ENCODE results near the gene KCTD13. TPM values are rescaled to one million over a fixed set of nuclear protein-coding genes. Genes with fewer than 3 reads are reported as not detected.
A peak's percentile ranks its signal among the peaks of the same experiment; 100 is the strongest.

Gene KCTD13
- total RNA-seq, 1 experiment from 2014 or later = 40.7 TPM

DNA sequence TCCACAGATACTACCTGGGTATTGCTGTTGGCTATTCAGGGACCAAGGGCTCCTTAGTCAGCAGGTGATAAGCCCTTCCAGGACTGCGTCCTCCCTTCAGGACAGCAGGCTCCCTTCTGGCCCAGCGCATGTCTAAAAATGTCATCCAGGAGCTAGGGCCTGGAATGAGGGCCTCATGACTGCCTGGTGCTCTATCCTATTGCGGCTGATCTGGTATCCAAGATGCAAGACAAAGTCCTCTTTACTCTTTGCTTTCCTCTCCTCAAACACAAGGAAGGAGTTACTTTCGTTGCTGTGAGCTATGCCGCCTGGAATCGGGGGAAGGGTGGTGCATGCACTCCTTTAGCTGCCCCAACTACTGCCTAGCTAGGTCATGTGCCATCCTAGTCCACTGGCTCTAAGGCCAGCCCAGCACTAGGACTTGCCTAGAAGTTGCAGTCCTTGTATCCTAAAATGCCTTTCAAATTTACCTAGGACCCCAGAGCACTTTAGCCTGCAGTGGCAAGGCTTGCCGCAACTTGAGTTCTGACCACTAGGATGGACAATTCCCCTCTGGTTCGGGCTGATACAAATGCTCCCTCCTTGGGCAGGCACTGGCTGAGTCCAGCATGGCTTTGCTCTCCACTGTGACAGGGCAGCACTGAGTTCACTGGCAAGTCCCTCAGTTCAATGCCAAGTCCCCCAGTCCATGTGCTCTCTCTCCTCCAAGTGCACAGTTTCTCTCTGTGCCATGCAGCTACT is 25.8 kb upstream of the KCTD13 start:
- H3K9me2 ChIP-seq (ENCODE audit: insufficient read depth) = no peaks in the 10 kb centered on the region
- no peak overlapping the region for H3K27ac ChIP-seq (ENCODE audit: low read depth, low read length)
- H4K20me1 ChIP-seq (ENCODE audit: insufficient read depth) = no peaks in the 10 kb centered on the region
- BruUV-seq (replicated peaks) = no TSS peak
- no peaks in the 10 kb centered on the region for H3K27me3 ChIP-seq (ENCODE audit: insufficient read depth, low read length)
- no peak overlapping the region for H3K9ac ChIP-seq (ENCODE audit: low read length)
- ATAC-seq (peak; percentile 66), DNase-seq (ENCODE audit: low read depth, low spot score) (no peak)
- POLR2A ChIA-PET = no interaction called here
- H3K36me3 ChIP-seq (ENCODE audit: control insufficient read depth in 1 of 2, insufficient read depth in 2 of 2, low read length in 2 of 2) = no peaks in the 10 kb centered on the region
- H3K4me2 ChIP-seq (ENCODE audit: low read length) = no peak overlapping the region
- H3K4me3 ChIP-seq (replicated peaks in 1 of 2; ENCODE audit: low read depth in 1 of 2, low read length in 2 of 2) = no peak overlapping the region
- CTCF ChIA-PET = no interaction called here
- TF ChIP-seq, protein P1, sequence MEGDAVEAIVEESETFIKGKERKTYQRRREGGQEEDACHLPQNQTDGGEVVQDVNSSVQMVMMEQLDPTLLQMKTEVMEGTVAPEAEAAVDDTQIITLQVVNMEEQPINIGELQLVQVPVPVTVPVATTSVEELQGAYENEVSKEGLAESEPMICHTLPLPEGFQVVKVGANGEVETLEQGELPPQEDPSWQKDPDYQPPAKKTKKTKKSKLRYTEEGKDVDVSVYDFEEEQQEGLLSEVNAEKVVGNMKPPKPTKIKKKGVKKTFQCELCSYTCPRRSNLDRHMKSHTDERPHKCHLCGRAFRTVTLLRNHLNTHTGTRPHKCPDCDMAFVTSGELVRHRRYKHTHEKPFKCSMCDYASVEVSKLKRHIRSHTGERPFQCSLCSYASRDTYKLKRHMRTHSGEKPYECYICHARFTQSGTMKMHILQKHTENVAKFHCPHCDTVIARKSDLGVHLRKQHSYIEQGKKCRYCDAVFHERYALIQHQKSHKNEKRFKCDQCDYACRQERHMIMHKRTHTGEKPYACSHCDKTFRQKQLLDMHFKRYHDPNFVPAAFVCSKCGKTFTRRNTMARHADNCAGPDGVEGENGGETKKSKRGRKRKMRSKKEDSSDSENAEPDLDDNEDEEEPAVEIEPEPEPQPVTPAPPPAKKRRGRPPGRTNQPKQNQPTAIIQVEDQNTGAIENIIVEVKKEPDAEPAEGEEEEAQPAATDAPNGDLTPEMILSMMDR (IDR thresholded peaks at IDR 0.05 in 2 of 3, conservative IDR thresholded peaks at IDR 0.05 in 1 of 3; ENCODE audit: borderline replicate concordance in 1 of 3, insufficient read depth in 1 of 3, low read depth in 2 of 3, low read length in 2 of 3) = peak in 2 of 3 experiments; percentile 34 to 35; a peak in 2 of 6 replicates
- TF ChIP-seq EGR1 (IDR thresholded peaks at IDR 0.05; ENCODE audit: low read depth) = no peak
- H3K9me3 ChIP-seq (ENCODE audit: control insufficient read depth in 1 of 2, insufficient read depth in 1 of 2, low read depth in 1 of 2, low read length in 2 of 2) = no peaks in the 10 kb centered on the region
- RAD21 ChIA-PET (ENCODE audit: low non-redundant PET in 1 of 2, low total read pairs in 2 of 2, uncharacterized antibody in 2 of 2, unreplicated experiment in 2 of 2) = no interaction called here
- intact Hi-C loops (cut with micrococcal nuclease) = no loop called here
- no peaks in the 10 kb centered on the region for H3K79me2 ChIP-seq (ENCODE audit: insufficient read depth, low read length)
- H3K4me1 ChIP-seq (ENCODE audit: control insufficient read depth in 1 of 2, insufficient read depth in 2 of 2, low read length in 2 of 2) = no peaks in the 10 kb centered on the region
- no peak overlapping the region for H2AFZ ChIP-seq (ENCODE audit: low read depth, low read length, poor library complexity, severe bottlenecking)

DNA sequence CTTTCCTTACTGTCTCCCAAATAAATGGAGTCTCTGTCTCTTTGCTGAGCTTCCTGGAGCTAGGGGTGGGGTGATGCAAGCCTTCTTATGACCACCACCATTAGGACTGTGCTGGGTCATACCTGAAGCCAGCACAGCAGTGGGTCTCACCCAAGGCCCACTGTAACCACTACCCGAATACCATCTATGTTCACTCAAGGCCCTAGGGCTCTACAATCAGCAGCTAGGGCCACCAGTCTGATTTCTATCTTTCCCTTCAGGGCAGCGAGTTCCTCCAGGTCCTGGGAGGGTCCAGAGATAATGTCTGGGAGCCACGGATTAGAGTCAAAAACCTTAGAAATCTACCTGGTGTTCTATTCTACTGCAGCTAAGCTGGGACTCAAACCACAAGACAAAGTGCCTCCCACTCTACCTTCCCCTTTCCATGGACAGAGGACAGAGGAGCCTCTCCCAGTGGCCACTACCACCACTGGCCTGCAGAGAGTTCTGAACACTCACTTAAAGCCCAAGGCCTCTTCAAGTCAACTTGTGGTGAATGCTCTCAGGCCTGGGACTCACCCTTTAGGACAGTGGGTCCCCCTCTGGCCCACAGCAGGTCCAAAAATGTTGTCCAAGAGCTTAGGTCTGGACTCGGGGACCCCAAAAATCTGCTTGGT is 24.9 kb upstream of the KCTD13 start:
- no peak overlapping the region for H2AFZ ChIP-seq (ENCODE audit: low read depth, low read length, poor library complexity, severe bottlenecking)
- H4K20me1 ChIP-seq (ENCODE audit: insufficient read depth) = no peaks in the 10 kb centered on the region
- no peaks in the 10 kb centered on the region for H3K9me3 ChIP-seq (ENCODE audit: control insufficient read depth in 1 of 2, insufficient read depth in 1 of 2, low read depth in 1 of 2, low read length in 2 of 2)
- H3K4me1 ChIP-seq (ENCODE audit: control insufficient read depth in 1 of 2, insufficient read depth in 2 of 2, low read length in 2 of 2) = peaks cover 4 to 5% of the 10 kb centered on the region in 2 experiments
- H3K36me3 ChIP-seq (ENCODE audit: control insufficient read depth in 1 of 2, insufficient read depth in 2 of 2, low read length in 2 of 2) = no peaks in the 10 kb centered on the region
- BruUV-seq (replicated peaks) = no TSS peak
- intact Hi-C loops (cut with micrococcal nuclease) = no loop called here
- DNase-seq (ENCODE audit: low read depth, low spot score) (no peak), ATAC-seq (no peak)
- H3K4me2 ChIP-seq (ENCODE audit: low read length) = no peak overlapping the region
- ChIA-PET RAD21 (ENCODE audit: low non-redundant PET in 1 of 2, low total read pairs in 2 of 2, uncharacterized antibody in 2 of 2, unreplicated experiment in 2 of 2) (no interaction called here), CTCF (no interaction called here), POLR2A (interaction anchor here (0.6 kb wide), 1 partner anchor 10 kb away, joined by 3 read pairs; no protein-coding TSS in a partner anchor)
- no peak overlapping the region for H3K9ac ChIP-seq (ENCODE audit: low read length)
- H3K9me2 ChIP-seq (ENCODE audit: insufficient read depth) = no peaks in the 10 kb centered on the region
- no peaks in the 10 kb centered on the region for H3K79me2 ChIP-seq (ENCODE audit: insufficient read depth, low read length)
- H3K27me3 ChIP-seq (ENCODE audit: insufficient read depth, low read length) = no peaks in the 10 kb centered on the region
- H3K27ac ChIP-seq (ENCODE audit: low read depth, low read length) = no peak overlapping the region
- H3K4me3 ChIP-seq (replicated peaks in 1 of 2; ENCODE audit: low read depth in 1 of 2, low read length in 2 of 2) = no peak overlapping the region
- no peak for TF ChIP-seq JUND (IDR thresholded peaks at IDR 0.05)
- TF ChIP-seq ELF1 (IDR thresholded peaks at IDR 0.05; ENCODE audit: borderline replicate concordance, low read depth) = no peak
- no peak for TF ChIP-seq ZFX (IDR thresholded peaks at IDR 0.05)
- TF ChIP-seq CBX3 (IDR thresholded peaks at IDR 0.05; ENCODE audit: low read depth) = no peak

Measured in HCT116 (cell line).